ENCODE measurements around the gene FGB.

DNA sequence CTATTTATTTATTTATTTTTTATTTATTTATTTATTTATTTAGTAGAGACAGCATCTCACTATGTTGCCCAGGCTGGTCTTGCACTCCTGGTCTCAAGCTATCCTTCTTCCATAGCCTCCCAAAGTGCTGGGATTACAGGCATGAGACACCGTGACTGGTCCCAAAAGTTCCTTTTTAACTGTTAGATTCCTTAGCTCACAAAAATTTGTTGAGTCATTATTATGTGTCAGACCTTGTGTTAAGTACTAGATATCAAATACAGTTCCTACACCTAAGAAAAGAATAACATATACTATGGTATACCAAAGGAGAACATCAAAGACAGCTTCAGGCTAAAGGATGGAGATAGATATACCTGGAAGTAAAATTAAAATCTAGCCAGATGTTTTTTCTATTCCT is 16.1 kb downstream of the FGB start:
- no peak for TF ChIP-seq POLR2A (IDR thresholded peaks at IDR 0.05)
- TF ChIP-seq, protein P1, sequence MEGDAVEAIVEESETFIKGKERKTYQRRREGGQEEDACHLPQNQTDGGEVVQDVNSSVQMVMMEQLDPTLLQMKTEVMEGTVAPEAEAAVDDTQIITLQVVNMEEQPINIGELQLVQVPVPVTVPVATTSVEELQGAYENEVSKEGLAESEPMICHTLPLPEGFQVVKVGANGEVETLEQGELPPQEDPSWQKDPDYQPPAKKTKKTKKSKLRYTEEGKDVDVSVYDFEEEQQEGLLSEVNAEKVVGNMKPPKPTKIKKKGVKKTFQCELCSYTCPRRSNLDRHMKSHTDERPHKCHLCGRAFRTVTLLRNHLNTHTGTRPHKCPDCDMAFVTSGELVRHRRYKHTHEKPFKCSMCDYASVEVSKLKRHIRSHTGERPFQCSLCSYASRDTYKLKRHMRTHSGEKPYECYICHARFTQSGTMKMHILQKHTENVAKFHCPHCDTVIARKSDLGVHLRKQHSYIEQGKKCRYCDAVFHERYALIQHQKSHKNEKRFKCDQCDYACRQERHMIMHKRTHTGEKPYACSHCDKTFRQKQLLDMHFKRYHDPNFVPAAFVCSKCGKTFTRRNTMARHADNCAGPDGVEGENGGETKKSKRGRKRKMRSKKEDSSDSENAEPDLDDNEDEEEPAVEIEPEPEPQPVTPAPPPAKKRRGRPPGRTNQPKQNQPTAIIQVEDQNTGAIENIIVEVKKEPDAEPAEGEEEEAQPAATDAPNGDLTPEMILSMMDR (IDR thresholded peaks at IDR 0.05) = no peak

All from Peyer's patch (tissue), 4 donors.